8988T (cell line): Measurements from ENCODE around the gene CCL28.
"Not testable (repeated sequence)": the region's sequence is repeated elsewhere in the genome, so short reads cannot be mapped to it uniquely, and the experiment has no call there.

Experiments used
- DNase-seq: peaks from one replicate; pipeline ENCODE4 v3.0.0; 2011

The CCL28 gene

DNA sequence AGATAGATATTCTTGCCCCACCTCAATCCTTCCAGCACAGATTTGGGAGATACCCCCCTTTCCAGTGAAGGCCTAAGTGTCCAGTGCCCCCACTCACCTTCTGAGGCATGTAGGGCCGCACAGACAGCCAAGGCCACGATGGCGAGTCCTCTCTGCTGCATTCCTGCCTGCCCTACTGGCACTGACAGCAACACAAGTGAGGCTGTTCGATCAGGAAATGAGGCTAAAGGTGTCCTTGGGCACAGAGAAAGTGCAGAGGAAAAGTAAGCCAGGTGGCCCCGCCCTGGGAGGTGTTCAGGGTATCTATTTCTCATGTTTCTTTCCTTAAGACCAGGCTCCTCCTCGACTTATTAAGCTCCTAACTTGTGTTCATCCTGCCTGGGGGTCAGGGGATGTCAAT lies at the start of gene CCL28:
TSS of gene CCL28 (minus strand) at position 236 of the 400 bp plus-strand sequence. CDS start at position 161, 75 bp downstream.
- no peak for DNase-seq

GRCh38 chr5:43461066-43461465 lies 48.9 kb upstream of the CCL28 start:
- DNase-seq = no peak

GRCh38 chr5:43456556-43456955 lies 44.4 kb upstream of the CCL28 start:
- no peak for DNase-seq

DNA sequence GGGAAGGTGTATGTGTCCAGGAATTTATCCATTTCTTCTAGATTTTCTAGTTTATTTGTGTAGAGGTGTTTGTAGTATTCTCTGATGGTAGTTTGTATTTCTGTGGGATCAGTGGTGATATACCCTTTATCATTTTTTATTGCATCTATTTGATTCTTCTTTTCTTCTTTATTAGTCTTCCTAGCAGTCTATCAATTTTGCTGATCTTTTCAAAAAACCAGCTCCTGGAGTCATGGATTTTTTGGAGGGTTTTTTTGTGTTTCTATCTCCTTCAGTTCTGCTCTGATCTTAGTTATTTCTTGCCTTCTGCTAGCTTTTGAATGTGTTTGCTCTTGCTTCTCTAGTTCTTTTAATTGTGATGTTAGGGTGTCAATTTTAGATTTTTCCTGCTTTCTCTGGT lies 29.4 kb upstream of the CCL28 start:
- DNase-seq = not testable (repeated sequence)

DNA sequence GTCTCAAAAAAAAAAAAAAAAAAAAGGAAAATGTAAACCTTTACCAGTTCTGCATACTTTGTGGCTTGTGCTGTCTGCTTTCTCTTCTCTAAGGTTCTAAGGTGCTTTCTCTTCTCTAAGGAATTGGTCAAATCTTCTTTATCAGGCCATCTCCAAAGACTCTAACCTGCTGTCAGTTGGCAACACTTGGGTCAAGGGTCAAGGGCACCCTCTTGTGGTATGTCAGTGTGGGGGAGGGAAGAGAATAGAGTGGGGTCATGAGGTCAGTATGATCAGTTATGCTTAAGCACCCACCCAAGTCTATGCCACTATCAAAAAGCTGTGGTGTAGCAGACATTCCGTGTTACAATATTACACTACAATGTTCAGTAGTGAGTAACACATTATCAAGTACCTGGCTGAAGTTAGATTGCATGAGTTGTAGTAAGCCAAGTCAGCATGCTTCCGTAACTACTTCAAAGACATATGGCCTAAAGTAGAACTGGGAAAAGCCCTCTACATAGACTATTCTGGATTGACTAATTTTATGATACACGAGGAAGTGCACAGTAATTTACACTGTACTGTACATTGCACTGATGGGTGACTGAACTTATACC lies 25.0 kb upstream of the CCL28 start:
- no peak for DNase-seq

- no peak for DNase-seq
Measured at GRCh38 chr5:43433382-43433781, 21.2 kb upstream of the CCL28 start.

GRCh38 chr5:43432486-43433375 lies 20.5 kb upstream of the CCL28 start:
- no peak for DNase-seq

GRCh38 chr5:43429706-43430105 lies 17.5 kb upstream of the CCL28 start:
- DNase-seq = no peak

DNA sequence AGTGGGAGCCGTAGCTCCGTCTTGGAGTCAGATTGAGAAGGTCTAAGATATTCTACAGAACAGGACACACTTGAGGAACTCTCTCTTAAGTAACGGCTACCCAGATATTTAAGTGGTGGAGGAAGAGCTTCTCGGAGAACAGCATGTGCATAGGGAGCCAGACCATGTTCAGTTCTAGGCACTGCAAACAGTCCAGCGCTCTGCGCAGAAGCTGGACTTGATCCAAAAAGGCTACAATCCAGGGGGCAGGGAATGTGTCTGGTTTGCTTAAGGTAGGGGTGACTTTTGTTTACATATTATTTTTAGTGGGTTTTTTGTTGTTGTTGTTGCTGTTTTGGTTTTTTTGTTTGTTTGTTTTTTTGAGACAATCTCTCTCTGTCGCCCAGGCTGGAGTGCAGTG lies 16.8 kb upstream of the CCL28 start:
- no peak for DNase-seq

DNA sequence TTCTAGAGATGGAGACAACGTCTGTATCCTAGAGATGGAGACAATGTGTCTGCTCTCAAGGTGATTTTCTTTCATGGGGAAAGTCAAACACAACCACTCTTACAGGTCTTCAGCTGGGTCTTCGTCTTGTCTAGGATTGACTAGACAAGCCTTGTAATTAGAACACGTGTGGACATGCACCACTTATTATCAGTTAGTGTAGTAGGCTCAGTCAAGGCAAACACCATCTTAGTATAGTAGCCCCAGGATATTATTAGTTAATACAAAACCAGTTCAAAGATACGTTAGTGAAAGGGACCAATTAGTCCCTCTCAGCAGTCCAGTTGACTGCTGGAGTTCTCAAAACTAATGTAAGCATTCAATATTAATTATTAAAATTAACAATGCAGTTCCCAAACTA lies 15.1 kb upstream of the CCL28 start:
- DNase-seq = no peak

GRCh38 chr5:43425983-43426382 lies 13.8 kb upstream of the CCL28 start:
- no peak for DNase-seq

GRCh38 chr5:43423086-43423485 lies 10.9 kb upstream of the CCL28 start:
- not testable (repeated sequence) for DNase-seq

DNA sequence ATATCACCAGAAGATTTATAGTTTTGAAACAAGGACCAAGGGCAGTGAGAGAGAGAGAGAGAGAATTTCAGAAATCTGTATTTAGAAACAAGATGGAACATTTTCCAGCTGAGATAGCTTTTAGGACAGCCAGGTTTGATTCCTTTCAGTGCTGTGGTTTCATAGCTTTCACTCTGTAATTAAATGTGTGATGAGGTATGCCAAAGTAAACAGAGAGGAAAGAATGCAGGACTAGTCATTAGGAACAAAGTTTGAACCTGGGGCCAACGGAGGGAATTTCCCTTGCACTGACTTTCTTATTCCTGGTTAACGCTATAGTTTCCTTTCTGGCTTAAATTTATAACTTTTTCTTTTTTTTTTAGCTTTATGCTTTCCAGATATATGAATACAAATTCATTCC lies 10.0 kb upstream of the CCL28 start:
- DNase-seq = no peak

DNA sequence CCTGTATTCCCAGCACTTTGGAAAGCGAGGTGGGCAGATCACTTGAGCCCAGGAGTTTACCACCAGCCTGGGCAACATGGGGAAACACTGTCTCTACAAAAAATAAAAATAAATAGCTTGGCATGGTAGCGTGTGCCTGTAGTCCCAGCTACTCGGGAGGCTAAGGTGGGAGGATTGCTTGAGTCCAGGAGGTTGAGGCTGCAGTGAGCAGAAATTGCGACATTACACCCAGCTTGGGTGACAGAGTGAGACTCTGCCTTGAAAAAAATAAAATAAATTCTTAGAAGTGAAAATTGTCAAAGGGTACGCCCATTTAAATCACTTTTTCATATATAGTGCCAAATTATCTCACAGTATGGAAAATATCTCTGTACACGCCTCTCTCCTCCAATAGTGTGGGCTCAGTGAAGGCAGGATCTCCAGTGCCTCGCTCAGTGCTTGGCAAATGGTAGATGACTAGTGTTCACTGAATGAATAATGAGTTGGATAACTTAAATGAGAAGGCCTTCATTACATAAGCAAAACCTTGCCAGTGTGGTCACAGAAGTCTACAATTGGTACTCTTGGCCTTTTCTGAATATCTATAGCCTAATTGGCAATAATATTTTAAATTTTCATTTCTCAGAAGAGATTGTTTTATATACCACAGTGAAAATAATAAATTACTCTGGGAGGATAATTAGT lies 9.4 kb upstream of the CCL28 start:
- DNase-seq = no peak

DNA sequence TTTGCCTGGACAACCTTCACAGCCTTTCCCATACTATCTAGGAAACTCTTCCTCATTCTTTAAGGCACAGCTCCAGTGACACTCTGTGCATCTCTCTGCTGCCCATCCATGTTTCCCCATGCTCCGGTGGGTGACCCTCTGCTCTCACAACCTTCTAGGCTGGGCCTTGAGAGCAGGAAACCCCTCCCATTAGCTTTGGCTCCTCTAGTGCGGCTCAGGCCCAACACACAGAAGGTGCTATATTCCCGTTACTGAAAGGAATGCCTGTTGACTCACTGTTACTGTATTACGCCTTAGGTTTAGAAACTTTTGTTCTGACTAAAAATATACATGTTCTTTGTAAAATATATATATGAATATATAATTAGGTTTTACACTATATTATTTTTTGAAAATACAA lies 8.1 kb upstream of the CCL28 start:
- no peak for DNase-seq

DNA sequence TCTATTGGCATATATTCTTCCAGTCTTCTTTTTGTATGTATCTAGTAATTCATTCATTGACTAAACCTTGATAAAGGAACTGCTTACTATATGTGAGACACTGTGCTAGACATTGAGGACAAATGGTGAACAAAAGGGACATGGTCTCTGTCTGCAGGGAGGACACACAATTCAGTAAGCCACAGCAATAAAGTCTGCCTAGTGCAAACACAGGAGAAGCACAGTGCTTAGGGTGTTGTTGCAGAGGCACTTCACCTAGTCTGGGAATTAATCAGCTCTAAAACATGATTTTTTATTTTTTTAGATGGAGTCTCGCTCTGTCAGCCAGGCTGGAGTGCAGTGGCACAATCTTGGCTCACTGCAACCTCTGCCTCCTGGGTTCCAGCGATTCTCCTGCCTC lies 6.4 kb upstream of the CCL28 start:
- DNase-seq = no peak

DNA sequence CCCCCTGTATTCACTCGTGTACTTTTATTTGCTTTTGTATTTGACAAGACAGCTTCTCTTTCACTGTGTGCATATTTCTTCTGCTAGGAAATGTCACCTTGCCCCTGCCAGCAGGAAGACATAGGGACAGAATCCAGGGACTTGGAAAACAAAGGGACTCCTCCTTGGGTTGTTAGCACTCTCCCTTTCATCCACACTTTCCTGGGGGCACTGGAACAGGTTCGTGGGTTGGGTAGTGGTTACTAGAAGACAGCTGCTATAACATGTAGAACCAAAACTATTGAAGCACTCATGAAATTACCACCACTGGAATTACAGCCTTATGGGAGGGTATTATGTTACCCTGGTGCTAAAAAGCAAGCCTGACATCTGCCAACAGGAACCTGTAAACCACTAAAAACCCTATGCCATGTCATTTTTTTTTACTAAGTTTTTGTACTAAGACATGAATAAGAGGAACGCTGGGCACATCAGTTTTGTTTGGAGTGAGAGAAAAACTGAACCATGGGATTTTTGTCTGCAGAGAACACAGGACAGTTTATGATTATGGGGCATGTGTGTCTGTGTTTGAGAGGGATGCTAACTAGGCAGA lies 4.7 kb upstream of the CCL28 start:
- DNase-seq = no peak

DNA sequence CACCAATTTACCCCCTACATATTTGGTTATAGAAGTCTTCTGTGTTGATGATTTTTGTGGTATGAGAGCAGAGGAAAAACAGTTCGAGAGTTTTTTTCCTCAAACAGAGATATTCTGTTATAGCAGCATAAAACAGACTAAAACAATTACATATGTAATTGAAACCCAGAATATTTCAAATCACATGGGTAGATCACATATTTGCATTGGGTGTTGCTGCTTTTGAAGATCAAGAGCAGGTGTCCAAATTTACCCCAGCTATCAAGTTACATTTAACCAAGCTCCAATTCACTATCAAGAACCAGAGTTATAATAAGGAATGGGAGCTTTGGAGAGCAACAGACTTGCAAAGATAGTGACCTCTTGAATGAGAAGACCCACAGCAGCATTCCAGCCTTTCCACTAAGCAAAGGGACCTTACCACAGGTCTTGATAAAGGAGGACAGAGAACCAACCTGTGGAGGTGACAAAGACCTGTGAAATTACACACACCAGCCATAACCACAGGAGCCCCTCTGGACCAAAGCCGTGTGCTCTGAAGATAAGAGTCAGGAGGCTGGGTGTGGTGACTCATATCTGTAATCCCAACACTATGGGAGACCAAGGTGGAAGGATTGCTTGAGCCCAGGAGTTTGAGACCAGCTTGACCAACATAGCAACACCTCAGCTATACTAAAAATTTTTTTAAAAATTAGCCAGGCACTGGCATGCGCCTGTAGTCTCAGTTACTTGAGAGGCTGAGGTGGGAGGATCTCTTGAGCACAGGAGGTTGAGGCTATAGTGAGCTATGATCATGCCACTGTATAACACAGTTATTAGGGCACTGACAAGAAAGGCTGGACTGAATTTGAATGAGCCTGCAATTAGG lies 4.0 kb upstream of the CCL28 start:
- no peak for DNase-seq

DNA sequence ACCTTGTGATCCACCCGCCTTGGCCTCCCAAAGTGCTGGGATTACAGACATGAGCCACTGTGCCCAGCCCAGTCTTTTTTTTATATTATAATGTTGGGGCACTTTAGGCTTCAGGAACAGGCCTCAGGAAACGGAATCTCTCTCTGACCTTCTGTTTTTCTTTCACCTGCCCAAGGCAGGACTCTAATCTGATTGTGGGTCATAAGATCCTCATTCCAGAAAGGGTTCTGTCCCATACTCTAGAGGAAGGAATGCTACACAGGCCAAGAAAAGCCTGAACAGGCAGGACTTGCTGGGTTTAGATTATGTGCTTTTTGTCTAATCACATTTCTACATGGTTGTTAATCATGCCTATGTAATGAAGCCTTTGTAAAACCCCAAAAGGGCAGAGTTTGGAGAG lies 1.8 kb upstream of the CCL28 start:
- DNase-seq = no peak

DNA sequence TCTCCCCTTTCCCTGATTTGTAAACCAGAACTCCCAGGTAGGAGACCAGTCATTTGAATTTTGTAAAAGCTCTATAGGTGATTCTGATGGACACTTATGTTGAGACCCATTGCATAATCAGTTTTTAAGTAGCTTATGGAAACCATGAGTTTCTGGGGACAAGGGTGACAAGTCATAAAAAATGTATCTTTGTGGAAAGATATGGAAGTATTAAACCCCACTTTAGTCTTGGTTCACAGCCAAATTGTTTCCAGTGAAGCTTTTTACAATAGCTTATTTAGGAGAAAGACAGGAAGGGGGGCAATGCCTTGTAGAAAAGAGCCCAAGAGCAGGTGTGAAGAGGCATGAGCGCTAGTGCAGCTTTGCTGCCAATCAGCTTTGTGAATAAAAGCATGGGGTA lies 453 bp upstream of the CCL28 start:
- no peak for DNase-seq

GRCh38 chr5:43411495-43411894 lies 696 bp downstream of the CCL28 start:
- DNase-seq = no peak

- DNase-seq = no peak
Measured at GRCh38 chr5:43410414-43410813, 1.8 kb downstream of the CCL28 start.
